GM12878 (cell line): ENCODE measurements around the gene PRSS50. TPM values are rescaled to one million over a fixed set of nuclear protein-coding genes. Genes with fewer than 3 reads are reported as not detected.

Experiments
- ATAC-seq: fragments of 200-7000 bp; cut with Tn5 transposase; 3 replicates; pipeline ENCODE4 v1.9.1; 2020; ENCODE audit warnings: mild to moderate bottlenecking, moderate library complexity
- BruUV-seq: library from RNA; stranded (reverse); fragments of 400-500 nt; replicated peaks from 2 replicates; lab custom pipeline; 2021; lab: Mats Ljungman, UMichigan
- CTCF ChIA-PET: fragments of 300-600 bp; sonication (Branson Sonifier 250); formaldehyde crosslinking; extraction: SDS; loops from one replicate; lab custom pipeline; 2021; ENCODE audit warnings: inconsistent platforms; lab: Yijun Ruan, JAX
- POLR2A ChIA-PET: fragments of 350-600 bp; formaldehyde crosslinking; extraction: SDS; loops from one replicate; lab custom pipeline; 2021; ENCODE audit warnings: inconsistent platforms; lab: Charles Lee
- RAD21 ChIA-PET: fragments of 300-600 bp; sonication (Branson Sonifier 250); formaldehyde crosslinking; loops from one replicate; lab custom pipeline; 2023; ENCODE audit warnings: antibody characterized with exemption; ENCODE audit not compliant: unreplicated experiment; lab: Charles Lee
- SMC1A ChIA-PET: fragments of 300-600 bp; sonication (Branson Sonifier 250); formaldehyde crosslinking; loops from one replicate; lab custom pipeline; 2023; ENCODE audit not compliant: unreplicated experiment, uncharacterized antibody; lab: Charles Lee
- DNase-seq: peaks from one replicate; pipeline ENCODE4 v3.0.0-alpha.2; 2011; ENCODE audit warnings: low read depth, low spot score
- FAIRE-seq: peaks from 3 replicates; lab custom pipeline; 2011; peaks lifted over from hg19 to GRCh38; lab: Jason Lieb, UNC
- H2AFZ ChIP-seq: 2 replicates; pipeline ENCODE4 v1.6.0; 2011; ENCODE audit warnings: low read depth, low read length, control low read depth; ENCODE audit not compliant: control insufficient read depth
- H3K27ac ChIP-seq: 2 replicates; pipeline ENCODE4 v1.5.1; 2011; ENCODE audit warnings: control low read depth; ENCODE audit not compliant: control insufficient read depth, insufficient read depth
- H3K27me3 ChIP-seq, 2 experiments: replicated peaks in 1 of 2; 2 replicates each; pipeline versions ENCODE4 v1.6.0 to v1.6.1; 2011; ENCODE audit warnings: low read length in 1 of 2; ENCODE audit not compliant: control insufficient read depth in 2 of 2, insufficient read depth in 2 of 2
- H3K36me3 ChIP-seq, 2 experiments: 2 replicates each; pipeline ENCODE4 v1.5.1; 2011; ENCODE audit warnings: low read length in 1 of 2; ENCODE audit not compliant: control insufficient read depth in 2 of 2, insufficient read depth in 2 of 2
- H3K4me1 ChIP-seq: 2 replicates; pipeline ENCODE4 v1.6.1; 2011; ENCODE audit warnings: mild to moderate bottlenecking, low read length, moderate library complexity, mixed read lengths; ENCODE audit not compliant: control insufficient read depth, insufficient read depth
- H3K4me2 ChIP-seq: 2 replicates; pipeline ENCODE4 v1.6.0; 2011; ENCODE audit warnings: control low read depth; ENCODE audit not compliant: control insufficient read depth, insufficient read depth
- H3K4me3 ChIP-seq: fragments of 200-600 bp; sonication (generic); 2 replicates; pipeline ENCODE4 v1.5.1; 2016
- H3K79me2 ChIP-seq: 2 replicates; pipeline ENCODE4 v1.6.0; 2011; ENCODE audit warnings: low read length; ENCODE audit not compliant: control insufficient read depth, insufficient read depth
- H3K9ac ChIP-seq: 2 replicates; pipeline ENCODE4 v1.8.0; 2011; ENCODE audit warnings: low read length, control low read depth, mixed read lengths; ENCODE audit not compliant: control insufficient read depth, insufficient read depth
- H3K9me3 ChIP-seq: replicated peaks from 3 replicates; pipeline ENCODE4 v1.5.1; 2011; ENCODE audit warnings: mild to moderate bottlenecking, low read length; ENCODE audit not compliant: control insufficient read depth, insufficient read depth
- H4K20me1 ChIP-seq: 2 replicates; pipeline ENCODE4 v1.6.0; 2011; ENCODE audit not compliant: control insufficient read depth, insufficient read depth
- CBX3 ChIP-seq: fragments of 200-600 bp; sonication (generic); IDR thresholded peaks from 2 replicates; pipeline ENCODE4 v1.6.1; 2016; ENCODE audit warnings: low read depth, borderline replicate concordance
- CREB1 ChIP-seq: IDR thresholded peaks from 2 replicates; pipeline ENCODE4 v1.6.1; 2012; ENCODE audit warnings: low read depth, mild to moderate bottlenecking, inconsistent platforms
- ETV6 ChIP-seq, 2 experiments: fragments of 450-650 bp in 1 of 2; IDR thresholded peaks in 1 of 2; conservative IDR thresholded peaks in 1 of 2; 2 replicates each; pipeline ENCODE4 v1.6.1; 2014; ENCODE audit warnings: antibody characterized with exemption in 1 of 2, borderline replicate concordance in 1 of 2, low read depth in 1 of 2, mild to moderate bottlenecking in 1 of 2, moderate library complexity in 1 of 2
- GATAD2B ChIP-seq: fragments of 450-650 bp; conservative IDR thresholded peaks from 2 replicates; pipeline ENCODE4 v1.6.1; 2017; ENCODE audit warnings: low read depth, mild to moderate bottlenecking, moderate library complexity
- IRF4 ChIP-seq: IDR thresholded peaks from 2 replicates; pipeline ENCODE4 v1.6.1; 2011; ENCODE audit warnings: low read depth, low read length
- KAT2A ChIP-seq: conservative IDR thresholded peaks from 2 replicates; pipeline ENCODE4 v1.6.1; 2011; ENCODE audit warnings: low read depth, low read length; ENCODE audit not compliant: control insufficient read depth
- KLF5 ChIP-seq: fragments of 450-650 bp; IDR thresholded peaks from 2 replicates; pipeline ENCODE4 v1.6.1; 2014; ENCODE audit warnings: mild to moderate bottlenecking; ENCODE audit not compliant: partially characterized antibody
- NR2C2 ChIP-seq: IDR thresholded peaks from 2 replicates; pipeline ENCODE4 v1.6.1; 2011; ENCODE audit warnings: borderline replicate concordance, low read depth; ENCODE audit not compliant: control insufficient read depth, insufficient read length
- NR2F1 ChIP-seq: fragments of 450-650 bp; conservative IDR thresholded peaks from 2 replicates; pipeline ENCODE4 v1.6.1; 2017; ENCODE audit warnings: mild to moderate bottlenecking
- POLR2A ChIP-seq: IDR thresholded peaks from 2 replicates; pipeline ENCODE4 v1.6.1; 2011; ENCODE audit warnings: low read depth, mild to moderate bottlenecking, low read length
- RUNX3 ChIP-seq: IDR thresholded peaks from 2 replicates; pipeline ENCODE4 v1.6.1; 2012; ENCODE audit warnings: low read length, inconsistent platforms
- SRF ChIP-seq, 2 experiments: IDR thresholded peaks; 2 replicates each; pipeline ENCODE4 v1.6.1; 2011; ENCODE audit warnings: low read depth in 2 of 2, low read length in 2 of 2, mild to moderate bottlenecking in 1 of 2, moderate library complexity in 1 of 2
- STAT3 ChIP-seq: IDR thresholded peaks from 2 replicates; pipeline ENCODE4 v1.6.1; 2011; ENCODE audit warnings: low read depth, low read length, improper control_type of control experiment
- TCF3 ChIP-seq: IDR thresholded peaks from 2 replicates; pipeline ENCODE4 v1.6.1; 2012; ENCODE audit warnings: low read depth, mild to moderate bottlenecking, low read length, borderline replicate concordance; ENCODE audit not compliant: insufficient read depth
- ZBED1 ChIP-seq: IDR thresholded peaks from 2 replicates; pipeline ENCODE4 v1.6.1; 2016; ENCODE audit warnings: borderline replicate concordance
- ZNF384 ChIP-seq: IDR thresholded peaks from 2 replicates; pipeline ENCODE4 v1.6.1; 2012; ENCODE audit warnings: low read depth, mild to moderate bottlenecking, low read length, improper control_type of control experiment, borderline replicate concordance
- WGBS: methylation state at CpG from one replicate; pipeline ENCODE4 v1.1.6; 2016; ENCODE audit warnings: low lambda C conversion rate; ENCODE audit not compliant: insufficient replicate concordance, insufficient coverage; ENCODE audit errors: missing lambda C conversion rate; 5-methylcytosine and 5-hydroxymethylcytosine counted together
- in situ Hi-C: fragments of 300-500 bp; cut with MboI; formaldehyde crosslinking; loops from 9 replicates; pipeline ENCODE4 v1.14.3; 2018; ENCODE audit warnings: mixed read lengths
- intact Hi-C: fragments of 100-400 bp; cut with micrococcal nuclease; formaldehyde crosslinking; loops from one replicate; pipeline ENCODE4 v1.14.2; 2022; ENCODE audit not compliant: unreplicated experiment
- polyA plus RNA-seq, 11 experiments: library from polyadenylated mRNA; depleted of rRNA in 4 of 11; unstranded in 6 of 11; stranded (reverse) in 5 of 11; fragments of >200 nt; fragmentation: Nextera tagmentation in 4 of 11; fragmentation: Illumina TruSeq in 1 of 11; extraction: Ambion mirVana in 4 of 11; extraction: Trizol in 1 of 11; gene quantifications; 1 replicate in 1 of 11; 2 replicates in 10 of 11; pipeline versions ENCODE4 v1.2.1 to v1.2.3, GENCODE V29; 2011 to 2016; ENCODE audit warnings: inconsistent platforms in 2 of 11, missing spikeins in 2 of 11, low read depth in 1 of 11
- total RNA-seq, 4 experiments: library from RNA; depleted of rRNA in 3 of 4; stranded (reverse); fragments of >200 nt in 3 of 4; fragmentation: Illumina TruSeq in 1 of 4; extraction: Trizol in 1 of 4; gene quantifications; 2 replicates each; pipeline versions ENCODE4 v1.2.1 to v1.2.3, GENCODE V29; 2013 to 2021
- TF ChIP-seq, protein P1 (sequence below): IDR thresholded peaks from 2 replicates; pipeline ENCODE4 v1.6.1; 2011; ENCODE audit warnings: low read depth, mild to moderate bottlenecking, low read length, moderate library complexity, borderline replicate concordance; ENCODE audit errors: extremely low read depth
- TF ChIP-seq, protein P2 (sequence below): IDR thresholded peaks from 2 replicates; pipeline ENCODE4 v1.6.1; 2012; ENCODE audit warnings: low read depth, low read length, improper control_type of control experiment
- TF ChIP-seq, protein P3 (sequence below): fragments of 450-650 bp; IDR thresholded peaks from 2 replicates; pipeline ENCODE4 v1.6.1; 2016; ENCODE audit warnings: mild to moderate bottlenecking

Gene PRSS50
- total and polyA plus RNA-seq, 10 of the 15 experiments (the other 5 are each of a cell fraction or from before 2014, with no cell fraction given), result 0.05 TPM; not detected in 9

- BruUV-seq, result no TSS peak
- Histone ChIP-seq H3K4me1 (peaks cover 16% of the 10 kb centered on the region), H4K20me1 (no peaks in the 10 kb centered on the region), H3K4me3 (no peak overlapping the region), H3K79me2 (no peaks in the 10 kb centered on the region), H3K27me3 (no peaks in the 10 kb centered on the region), H2AFZ (no peak overlapping the region), H3K9ac (no peak overlapping the region), H3K36me3 (no peaks in the 10 kb centered on the region), H3K27ac (no peak overlapping the region), H3K4me2 (no peak overlapping the region), H3K9me3 (no peaks in the 10 kb centered on the region)
- WGBS, result 71% methylated on average over 2 of the region's 2 CpGs
- CTCF ChIA-PET, result interaction anchor here (1.6 kb wide), 1 partner anchor 183 kb away, joined by 4 read pairs; no protein-coding TSS in a partner anchor
- ATAC-seq (no peak), FAIRE-seq (no peak), DNase-seq (no peak)
- in situ Hi-C loops, result loop anchor here (5.0 to 10.0 kb wide), 2 partner anchors 186 to 663 kb away; no protein-coding TSS in a partner anchor
- RAD21 ChIA-PET, result no interaction called here
- intact Hi-C loops, result no loop called here
- SMC1A ChIA-PET, result interaction anchor here (1.1 to 1.6 kb wide), 4 partner anchors 26 to 183 kb away, joined by 3 to 4 read pairs (median 4); no protein-coding TSS in a partner anchor
- POLR2A ChIA-PET, result no interaction called here
- TF ChIP-seq KLF5 (no peak), CBX3 (no peak), RUNX3 (no peak), ZNF384 (no peak), KAT2A (no peak), CREB1 (no peak), IRF4 (no peak), NR2F1 (peak; percentile 55; the same call in 1 of the 2 replicates), STAT3 (no peak), NR2C2 (no peak), ZBED1 (no peak), ETV6 (conservative IDR thresholded peaks at IDR 0.05 in 1 of 2, IDR thresholded peaks at IDR 0.05 in 1 of 2; ENCODE audit: borderline replicate concordance in 1 of 2, low read depth in 1 of 2) (no peak), SRF (IDR thresholded peaks at IDR 0.05; ENCODE audit: low read depth in 2 of 2, low read length in 2 of 2) (peak; percentile 37 to 75; a peak in 2 of 4 replicates), POLR2A (no peak), GATAD2B (no peak), TCF3 (no peak)
- TF ChIP-seq, protein P1, sequence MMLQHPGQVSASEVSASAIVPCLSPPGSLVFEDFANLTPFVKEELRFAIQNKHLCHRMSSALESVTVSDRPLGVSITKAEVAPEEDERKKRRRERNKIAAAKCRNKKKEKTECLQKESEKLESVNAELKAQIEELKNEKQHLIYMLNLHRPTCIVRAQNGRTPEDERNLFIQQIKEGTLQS, result no peak
- TF ChIP-seq, protein P2, sequence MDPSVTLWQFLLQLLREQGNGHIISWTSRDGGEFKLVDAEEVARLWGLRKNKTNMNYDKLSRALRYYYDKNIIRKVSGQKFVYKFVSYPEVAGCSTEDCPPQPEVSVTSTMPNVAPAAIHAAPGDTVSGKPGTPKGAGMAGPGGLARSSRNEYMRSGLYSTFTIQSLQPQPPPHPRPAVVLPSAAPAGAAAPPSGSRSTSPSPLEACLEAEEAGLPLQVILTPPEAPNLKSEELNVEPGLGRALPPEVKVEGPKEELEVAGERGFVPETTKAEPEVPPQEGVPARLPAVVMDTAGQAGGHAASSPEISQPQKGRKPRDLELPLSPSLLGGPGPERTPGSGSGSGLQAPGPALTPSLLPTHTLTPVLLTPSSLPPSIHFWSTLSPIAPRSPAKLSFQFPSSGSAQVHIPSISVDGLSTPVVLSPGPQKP, result no peak
- TF ChIP-seq, protein P3, sequence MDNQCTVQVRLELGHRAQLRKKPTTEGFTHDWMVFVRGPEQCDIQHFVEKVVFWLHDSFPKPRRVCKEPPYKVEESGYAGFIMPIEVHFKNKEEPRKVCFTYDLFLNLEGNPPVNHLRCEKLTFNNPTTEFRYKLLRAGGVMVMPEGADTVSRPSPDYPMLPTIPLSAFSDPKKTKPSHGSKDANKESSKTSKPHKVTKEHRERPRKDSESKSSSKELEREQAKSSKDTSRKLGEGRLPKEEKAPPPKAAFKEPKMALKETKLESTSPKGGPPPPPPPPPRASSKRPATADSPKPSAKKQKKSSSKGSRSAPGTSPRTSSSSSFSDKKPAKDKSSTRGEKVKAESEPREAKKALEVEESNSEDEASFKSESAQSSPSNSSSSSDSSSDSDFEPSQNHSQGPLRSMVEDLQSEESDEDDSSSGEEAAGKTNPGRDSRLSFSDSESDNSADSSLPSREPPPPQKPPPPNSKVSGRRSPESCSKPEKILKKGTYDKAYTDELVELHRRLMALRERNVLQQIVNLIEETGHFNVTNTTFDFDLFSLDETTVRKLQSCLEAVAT, result no peak
These were observed 6.4 kb downstream of the PRSS50 start for GRCh38 chr3:46711305-46711704.
